Measurements from ENCODE around the gene SCAMP4.

SCAMP4 gene

GRCh38 chr19:1954532-1954933 lies 49.3 kb downstream of the SCAMP4 start:
- Histone ChIP-seq H3K4me1 (ENCODE audit: control insufficient read depth, insufficient read depth, low read length) (no peaks in the 10 kb centered on the region), H3K9me3 (ENCODE audit: control insufficient read depth, insufficient read depth, low read depth, low read length) (no peaks in the 10 kb centered on the region), H3K27ac (ENCODE audit: extremely low read depth, low read depth, low read length) (no peak overlapping the region), H3K4me3 (ENCODE audit: low read depth, low read length) (no peak overlapping the region), H3K36me3 (ENCODE audit: control insufficient read depth in 2 of 2, insufficient read depth in 1 of 2, low read length in 2 of 2) (peaks cover 3 to 25% of the 10 kb centered on the region in 2 experiments; a peak in 2 of 3 replicates)
- ChIA-PET POLR2A (no interaction called here), CTCF (no interaction called here)
- TF ChIP-seq SP7 (tag by site-specific recombination; IDR thresholded peaks at IDR 0.05) (no peak), ZNF677 (tag by site-specific recombination; IDR thresholded peaks at IDR 0.05) (peak; percentile 100), ZBTB8A (tag by site-specific recombination; IDR thresholded peaks at IDR 0.05) (peak; percentile 17; the same call in 1 of the 2 replicates), ZNF600 (tag by site-specific recombination; IDR thresholded peaks at IDR 0.05) (no peak; the same call in 1 of the 2 replicates), ZNF629 (tag by site-specific recombination; IDR thresholded peaks at IDR 0.05) (peak; percentile 68), ATF2 (tag by site-specific recombination; IDR thresholded peaks at IDR 0.05; ENCODE audit: low read depth) (0 out of 2 replicates have a peak, but pooled peaks have one; percentile 13), ZNF324 (tag by site-specific recombination; IDR thresholded peaks at IDR 0.05) (no peak), ZNF510 (tag by site-specific recombination; IDR thresholded peaks at IDR 0.05; ENCODE audit: insufficient replicate concordance) (no peak), PRDM2 (tag by site-specific recombination; IDR thresholded peaks at IDR 0.05; ENCODE audit: borderline replicate concordance) (no peak), ZFHX2 (tag by site-specific recombination; conservative IDR thresholded peaks at IDR 0.05) (no peak), ZNF692 (tag by site-specific recombination; IDR thresholded peaks at IDR 0.05) (0 out of 2 replicates have a peak, but pooled peaks have one; percentile 31), PATZ1 (tag by site-specific recombination; IDR thresholded peaks at IDR 0.05) (0 out of 2 replicates have a peak, but pooled peaks have one; percentile 40), ZNF175 (tag by site-specific recombination; IDR thresholded peaks at IDR 0.05) (no peak), ZBTB21 (tag by site-specific recombination; IDR thresholded peaks at IDR 0.05) (peak; percentile 76), ZXDB (tag by site-specific recombination; IDR thresholded peaks at IDR 0.05) (peak; percentile 43; the same call in 1 of the 2 replicates), PBX3 (CRISPR knock-in tag; IDR thresholded peaks at IDR 0.05) (no peak), ZNF670 (tag by site-specific recombination; IDR thresholded peaks at IDR 0.05; ENCODE audit: low read depth) (no peak)

Data from HEK293 (cell line).